ENCODE results near the gene MYO1B. TPM values are rescaled to one million over a fixed set of nuclear protein-coding genes. Genes with fewer than 3 reads are reported as not detected.

Gene MYO1B
- total and polyA plus RNA-seq, 2 of the 8 experiments (the other 6 are each of a cell fraction or from before 2014, with no cell fraction given) = 15.5 to 61.2 TPM

DNA sequence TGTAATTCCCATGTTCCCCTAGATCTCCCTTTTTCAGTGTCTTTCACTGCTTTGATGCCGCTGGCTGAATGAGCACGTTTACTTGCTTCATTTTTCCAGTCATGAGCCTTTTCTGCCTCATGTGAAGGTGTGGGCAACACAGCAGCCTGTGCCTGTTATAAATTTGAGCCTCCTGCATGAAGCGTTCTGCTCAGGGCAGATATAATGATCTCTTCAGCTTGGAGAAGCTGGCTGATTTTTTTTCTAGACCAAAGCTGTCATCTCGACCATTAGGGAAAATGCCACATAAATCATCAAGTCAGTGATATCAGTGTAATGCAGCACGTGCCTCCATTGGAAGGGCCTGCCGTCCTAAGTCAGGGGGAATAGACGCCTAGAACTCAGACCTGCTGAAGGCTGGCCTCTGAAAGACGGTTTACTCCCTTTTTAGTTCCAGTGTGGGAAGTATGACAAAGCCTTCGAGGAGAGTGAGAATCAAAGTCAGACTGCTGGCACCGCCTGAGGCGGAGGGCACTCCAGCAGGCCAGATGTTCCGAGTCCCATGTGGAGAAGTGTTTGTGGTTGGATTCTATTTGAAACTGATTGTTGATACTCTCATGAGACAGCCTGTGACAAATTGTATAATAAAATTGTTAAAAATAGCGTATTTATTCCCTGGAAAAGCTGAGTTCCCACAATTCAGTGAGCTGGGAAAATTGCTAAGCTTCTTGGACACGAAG lies 196.5 kb downstream of the MYO1B start (continued):
- TF ChIP-seq, protein P1, sequence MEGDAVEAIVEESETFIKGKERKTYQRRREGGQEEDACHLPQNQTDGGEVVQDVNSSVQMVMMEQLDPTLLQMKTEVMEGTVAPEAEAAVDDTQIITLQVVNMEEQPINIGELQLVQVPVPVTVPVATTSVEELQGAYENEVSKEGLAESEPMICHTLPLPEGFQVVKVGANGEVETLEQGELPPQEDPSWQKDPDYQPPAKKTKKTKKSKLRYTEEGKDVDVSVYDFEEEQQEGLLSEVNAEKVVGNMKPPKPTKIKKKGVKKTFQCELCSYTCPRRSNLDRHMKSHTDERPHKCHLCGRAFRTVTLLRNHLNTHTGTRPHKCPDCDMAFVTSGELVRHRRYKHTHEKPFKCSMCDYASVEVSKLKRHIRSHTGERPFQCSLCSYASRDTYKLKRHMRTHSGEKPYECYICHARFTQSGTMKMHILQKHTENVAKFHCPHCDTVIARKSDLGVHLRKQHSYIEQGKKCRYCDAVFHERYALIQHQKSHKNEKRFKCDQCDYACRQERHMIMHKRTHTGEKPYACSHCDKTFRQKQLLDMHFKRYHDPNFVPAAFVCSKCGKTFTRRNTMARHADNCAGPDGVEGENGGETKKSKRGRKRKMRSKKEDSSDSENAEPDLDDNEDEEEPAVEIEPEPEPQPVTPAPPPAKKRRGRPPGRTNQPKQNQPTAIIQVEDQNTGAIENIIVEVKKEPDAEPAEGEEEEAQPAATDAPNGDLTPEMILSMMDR (IDR thresholded peaks at IDR 0.05; ENCODE audit: control extremely low read depth in 1 of 3, insufficient read depth in 1 of 3, low read depth in 1 of 3, low read length in 3 of 3) = no peak
- TF ChIP-seq JUND (IDR thresholded peaks at IDR 0.05; ENCODE audit: low read length) (no peak), SIN3A (conservative IDR thresholded peaks at IDR 0.05 in 1 of 2, IDR thresholded peaks at IDR 0.05 in 1 of 2; ENCODE audit: low read depth in 1 of 2, low read length in 2 of 2) (no peak), EP300 (IDR thresholded peaks at IDR 0.05; ENCODE audit: borderline replicate concordance in 1 of 2, low read depth in 2 of 2, low read length in 2 of 2) (no peak), TCF12 (IDR thresholded peaks at IDR 0.05; ENCODE audit: low read depth, low read length) (no peak), NANOG (IDR thresholded peaks at IDR 0.05; ENCODE audit: insufficient read depth, low read depth, low read length, poor library complexity, severe bottlenecking) (no peak)

Measured in H1 (cell line).